Measurements from ENCODE around the gene POU6F2.

The POU6F2 gene

GRCh38 chr7:39383136-39383535 lies 405.4 kb downstream of the POU6F2 start:
- no peak overlapping the region for H3K4me3 ChIP-seq (replicated peaks; ENCODE audit: low read depth, low read length)
- TF ChIP-seq, protein P1, sequence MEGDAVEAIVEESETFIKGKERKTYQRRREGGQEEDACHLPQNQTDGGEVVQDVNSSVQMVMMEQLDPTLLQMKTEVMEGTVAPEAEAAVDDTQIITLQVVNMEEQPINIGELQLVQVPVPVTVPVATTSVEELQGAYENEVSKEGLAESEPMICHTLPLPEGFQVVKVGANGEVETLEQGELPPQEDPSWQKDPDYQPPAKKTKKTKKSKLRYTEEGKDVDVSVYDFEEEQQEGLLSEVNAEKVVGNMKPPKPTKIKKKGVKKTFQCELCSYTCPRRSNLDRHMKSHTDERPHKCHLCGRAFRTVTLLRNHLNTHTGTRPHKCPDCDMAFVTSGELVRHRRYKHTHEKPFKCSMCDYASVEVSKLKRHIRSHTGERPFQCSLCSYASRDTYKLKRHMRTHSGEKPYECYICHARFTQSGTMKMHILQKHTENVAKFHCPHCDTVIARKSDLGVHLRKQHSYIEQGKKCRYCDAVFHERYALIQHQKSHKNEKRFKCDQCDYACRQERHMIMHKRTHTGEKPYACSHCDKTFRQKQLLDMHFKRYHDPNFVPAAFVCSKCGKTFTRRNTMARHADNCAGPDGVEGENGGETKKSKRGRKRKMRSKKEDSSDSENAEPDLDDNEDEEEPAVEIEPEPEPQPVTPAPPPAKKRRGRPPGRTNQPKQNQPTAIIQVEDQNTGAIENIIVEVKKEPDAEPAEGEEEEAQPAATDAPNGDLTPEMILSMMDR (IDR thresholded peaks at IDR 0.05; ENCODE audit: low read length, missing control alignments) = no peak
- DNase-seq (ENCODE audit: low read depth) = no peak

DNA sequence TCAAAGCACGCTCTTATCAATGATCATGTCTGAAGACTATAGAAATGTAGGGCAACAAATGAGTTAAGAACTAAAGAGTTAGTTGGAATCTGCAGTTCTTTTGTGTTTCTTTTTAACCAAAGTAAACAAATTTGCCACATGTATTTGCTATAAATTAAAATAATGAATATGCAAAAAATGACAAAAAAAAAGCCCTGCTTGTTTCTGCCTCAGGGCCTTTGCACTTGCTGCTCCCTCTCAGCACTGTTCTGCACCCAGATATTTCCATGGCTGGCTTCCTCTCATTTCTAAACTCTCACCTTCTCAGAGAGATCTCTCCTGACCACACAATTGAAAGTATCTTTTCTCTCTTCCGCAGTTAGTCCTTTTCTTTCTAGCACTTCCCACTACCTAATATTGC lies 406.7 kb downstream of the POU6F2 start:
- TF ChIP-seq, protein P1 (IDR thresholded peaks at IDR 0.05; ENCODE audit: low read length, missing control alignments) = no peak
- no peak overlapping the region for H3K4me3 ChIP-seq (replicated peaks; ENCODE audit: low read depth, low read length)
- DNase-seq (ENCODE audit: low read depth) = no peak

DNA sequence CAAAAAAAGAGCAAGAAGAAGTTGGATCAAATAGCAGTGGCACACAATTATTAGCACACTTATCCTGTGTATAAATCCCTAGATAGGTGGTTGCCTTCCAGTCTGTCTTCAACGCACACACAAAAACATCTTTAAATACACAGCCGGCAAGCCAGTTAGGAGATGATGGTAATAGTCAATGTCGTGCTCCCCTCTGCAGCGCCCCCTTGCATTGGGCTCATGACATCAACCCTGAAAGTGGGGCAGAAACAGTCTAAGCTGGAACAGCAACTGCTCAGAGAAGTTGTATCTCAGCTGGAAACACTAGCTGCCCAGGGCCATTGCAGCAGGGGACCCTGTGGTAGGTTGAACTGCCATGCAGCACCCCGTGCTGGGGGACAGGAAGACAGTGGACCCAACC lies 409.0 kb downstream of the POU6F2 start:
- TF ChIP-seq, protein P1 (IDR thresholded peaks at IDR 0.05; ENCODE audit: low read length, missing control alignments) = no peak
- DNase-seq (ENCODE audit: low read depth) = no peak
- H3K4me3 ChIP-seq (replicated peaks; ENCODE audit: low read depth, low read length) = no peak overlapping the region

DNA sequence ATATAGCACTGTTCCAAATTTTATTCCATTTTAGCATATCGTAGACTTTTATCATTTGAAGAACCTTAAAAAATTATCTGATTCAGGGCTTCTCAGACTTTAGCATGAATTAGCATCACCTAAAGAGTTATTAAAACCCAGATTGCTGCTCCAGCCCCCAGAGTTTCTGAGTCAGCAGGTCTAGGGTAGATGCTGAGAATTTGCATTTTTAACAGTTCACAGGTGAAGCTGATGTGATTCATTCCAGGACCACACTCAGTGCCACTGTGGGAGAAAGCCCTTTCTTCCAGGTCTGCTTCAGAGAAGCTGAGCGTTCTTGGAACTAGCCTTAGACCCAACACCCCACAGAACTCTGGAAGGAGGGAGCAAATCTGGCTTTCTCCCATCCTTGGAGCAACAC lies 414.4 kb downstream of the POU6F2 start:
- no peak for DNase-seq (ENCODE audit: low read depth)

DNA sequence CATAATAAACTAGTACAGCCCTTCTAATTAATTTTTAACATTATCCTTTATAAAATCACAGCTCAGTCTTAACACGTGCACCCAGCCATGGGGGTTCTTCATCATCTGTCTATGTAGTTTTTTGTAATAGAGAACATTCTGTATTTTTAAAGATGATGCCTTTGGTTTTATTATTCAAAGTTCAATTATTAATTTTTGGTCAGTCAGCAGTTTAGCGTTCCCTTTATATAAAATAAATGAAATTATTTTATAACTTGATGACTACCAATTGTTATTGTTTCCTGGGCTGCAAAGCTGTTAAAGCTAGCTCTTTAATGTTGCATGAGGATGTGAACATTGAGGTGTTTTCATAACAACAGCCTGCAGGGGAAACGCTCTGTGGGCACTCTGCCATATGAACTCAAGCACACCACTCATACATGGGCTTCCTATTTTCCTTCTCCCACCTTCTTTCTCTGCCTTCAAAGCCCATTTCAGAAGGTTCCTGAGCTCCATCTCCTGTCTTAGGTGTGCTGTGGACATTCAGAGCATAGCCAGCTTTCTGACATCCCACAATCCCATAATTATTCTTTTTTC lies 416.5 kb downstream of the POU6F2 start:
- H3K4me3 ChIP-seq (replicated peaks; ENCODE audit: low read depth, low read length) = no peak overlapping the region
- TF ChIP-seq, protein P1 (IDR thresholded peaks at IDR 0.05; ENCODE audit: low read length, missing control alignments) = no peak
- no peak for DNase-seq (ENCODE audit: low read depth)

More for the DNA sequence above, 414.4 kb downstream of the POU6F2 start:
- TF ChIP-seq, protein P1 (IDR thresholded peaks at IDR 0.05; ENCODE audit: low read length, missing control alignments) = no peak
- no peak overlapping the region for H3K4me3 ChIP-seq (replicated peaks; ENCODE audit: low read depth, low read length)

- no peak for DNase-seq (ENCODE audit: low read depth)
- H3K4me3 ChIP-seq (replicated peaks; ENCODE audit: low read depth, low read length) = no peak overlapping the region
- TF ChIP-seq, protein P1 (IDR thresholded peaks at IDR 0.05; ENCODE audit: low read length, missing control alignments) = no peak
Measured at GRCh38 chr7:39399458-39399857, 421.7 kb downstream of the POU6F2 start.

- no peak for DNase-seq (ENCODE audit: low read depth)
- H3K4me3 ChIP-seq (replicated peaks; ENCODE audit: low read depth, low read length) = no peak overlapping the region
- TF ChIP-seq, protein P1 (IDR thresholded peaks at IDR 0.05; ENCODE audit: low read length, missing control alignments) = no peak
Measured at GRCh38 chr7:39399986-39400385, 422.3 kb downstream of the POU6F2 start.

Data from fibroblast of pulmonary artery (primary cell).